DND-41 (cell line): ENCODE results near the gene TCF7.

Experiments
- EZH2 ChIP-seq: IDR thresholded peaks from 3 replicates; pipeline ENCODE4 v1.6.1; 2012; ENCODE audit warnings: borderline replicate concordance, low read depth, mild to moderate bottlenecking, moderate library complexity, low read length, inconsistent platforms; ENCODE audit not compliant: severe bottlenecking
- TF ChIP-seq, protein P1 (sequence below): IDR thresholded peaks from 2 replicates; pipeline ENCODE4 v1.5.1; 2012; ENCODE audit warnings: borderline replicate concordance, low read length, moderate library complexity, mild to moderate bottlenecking; ENCODE audit not compliant: poor library complexity, severe bottlenecking; ENCODE audit errors: extremely low read depth

DNA sequence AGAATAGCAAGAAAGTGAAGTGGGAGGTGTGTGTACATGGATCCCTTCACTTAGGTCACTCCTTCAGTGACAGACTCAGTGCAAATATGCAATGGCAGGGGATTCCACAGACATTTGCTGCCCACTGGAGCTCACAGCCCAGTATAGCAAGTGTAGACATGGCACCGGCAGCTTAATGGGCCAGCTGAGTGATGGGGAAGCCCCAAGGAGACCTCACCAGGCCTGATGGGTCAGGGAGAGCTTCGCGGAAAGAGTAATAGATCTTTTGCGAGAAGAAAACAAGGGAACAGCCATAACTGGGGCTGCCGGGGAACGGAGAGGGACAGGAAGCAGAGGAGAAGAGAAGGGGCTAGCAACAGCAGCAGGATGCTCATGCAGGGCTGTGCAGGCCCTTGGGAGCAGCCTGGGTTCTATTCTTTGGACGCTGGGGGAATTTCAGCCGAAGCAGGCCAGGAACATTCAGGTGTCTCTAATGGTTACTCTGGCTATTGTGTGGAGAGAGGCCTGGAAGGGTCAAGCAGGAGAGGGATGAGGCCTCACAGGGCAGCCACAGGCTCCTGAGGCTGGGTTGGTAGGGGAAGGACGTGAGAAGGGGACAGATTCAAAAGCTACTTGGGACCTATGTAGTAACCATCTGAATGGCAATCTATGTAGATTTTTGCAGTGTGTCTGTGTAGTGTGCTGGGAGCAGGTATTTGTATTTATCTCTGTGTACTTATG is 27.0 kb downstream of the TCF7 start:
- TF ChIP-seq EZH2 = no peak
- TF ChIP-seq, protein P1, sequence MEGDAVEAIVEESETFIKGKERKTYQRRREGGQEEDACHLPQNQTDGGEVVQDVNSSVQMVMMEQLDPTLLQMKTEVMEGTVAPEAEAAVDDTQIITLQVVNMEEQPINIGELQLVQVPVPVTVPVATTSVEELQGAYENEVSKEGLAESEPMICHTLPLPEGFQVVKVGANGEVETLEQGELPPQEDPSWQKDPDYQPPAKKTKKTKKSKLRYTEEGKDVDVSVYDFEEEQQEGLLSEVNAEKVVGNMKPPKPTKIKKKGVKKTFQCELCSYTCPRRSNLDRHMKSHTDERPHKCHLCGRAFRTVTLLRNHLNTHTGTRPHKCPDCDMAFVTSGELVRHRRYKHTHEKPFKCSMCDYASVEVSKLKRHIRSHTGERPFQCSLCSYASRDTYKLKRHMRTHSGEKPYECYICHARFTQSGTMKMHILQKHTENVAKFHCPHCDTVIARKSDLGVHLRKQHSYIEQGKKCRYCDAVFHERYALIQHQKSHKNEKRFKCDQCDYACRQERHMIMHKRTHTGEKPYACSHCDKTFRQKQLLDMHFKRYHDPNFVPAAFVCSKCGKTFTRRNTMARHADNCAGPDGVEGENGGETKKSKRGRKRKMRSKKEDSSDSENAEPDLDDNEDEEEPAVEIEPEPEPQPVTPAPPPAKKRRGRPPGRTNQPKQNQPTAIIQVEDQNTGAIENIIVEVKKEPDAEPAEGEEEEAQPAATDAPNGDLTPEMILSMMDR = peak; percentile 29
